Panc1 (cell line): ENCODE measurements around the gene RBMS3. TPM values are rescaled to one million over a fixed set of nuclear protein-coding genes. Genes with fewer than 3 reads are reported as not detected.

Experiments used
- ATAC-seq: fragments of 200-7000 bp; cut with Tn5 transposase; 2 replicates; pipeline ENCODE4 v1.9.1; 2020; ENCODE audit warnings: mild to moderate bottlenecking, moderate library complexity
- BruUV-seq: library from RNA; stranded (reverse); fragments of 400-500 nt; replicated peaks from 2 replicates; lab custom pipeline; 2021; lab: Mats Ljungman, UMichigan
- CTCF ChIA-PET: fragments of 300-600 bp; sonication (Branson Sonifier 250); formaldehyde crosslinking; loops from one replicate; lab custom pipeline; 2022; ENCODE audit warnings: antibody characterized with exemption; lab: Charles Lee
- POLR2A ChIA-PET: fragments of 300-600 bp; sonication (Branson Sonifier 250); formaldehyde crosslinking; loops from one replicate; lab custom pipeline; 2022; ENCODE audit warnings: antibody characterized with exemption; lab: Charles Lee
- DNase-seq: peaks from one replicate; pipeline ENCODE4 v3.0.0-alpha.2; 2010; ENCODE audit warnings: low read depth, low spot score
- H3K27ac ChIP-seq: 2 replicates; pipeline ENCODE4 v1.5.1; 2011; ENCODE audit warnings: mild to moderate bottlenecking, low read length, inconsistent platforms
- H3K27me3 ChIP-seq: fragments of 200-500 bp; sonication (Bioruptor generic); 2 replicates; pipeline ENCODE4 v1.6.0; 2014; ENCODE audit warnings: low read length, inconsistent platforms; ENCODE audit not compliant: control insufficient read depth, insufficient read depth
- H3K36me3 ChIP-seq: fragments of 200-500 bp; sonication (Bioruptor generic); 2 replicates; pipeline ENCODE4 v1.5.1; 2014; ENCODE audit warnings: inconsistent platforms, mild to moderate bottlenecking, low read length, moderate library complexity; ENCODE audit not compliant: control insufficient read depth, insufficient read depth
- H3K4me1 ChIP-seq: 2 replicates; pipeline ENCODE4 v1.5.1; 2011; ENCODE audit warnings: inconsistent platforms, mild to moderate bottlenecking, low read length, moderate library complexity; ENCODE audit not compliant: control insufficient read depth, insufficient read depth
- H3K4me3 ChIP-seq, 2 experiments: 2 replicates each; pipeline ENCODE4 v1.5.1; 2011 to 2012; ENCODE audit warnings: low read depth in 2 of 2, low read length in 2 of 2, mild to moderate bottlenecking in 2 of 2, inconsistent platforms in 1 of 2, moderate library complexity in 1 of 2
- H3K9me3 ChIP-seq: fragments of 200-500 bp; sonication (Bioruptor generic); 2 replicates; pipeline ENCODE4 v1.5.1; 2014; ENCODE audit warnings: low read depth, mild to moderate bottlenecking, inconsistent platforms, low read length, moderate library complexity; ENCODE audit not compliant: control insufficient read depth, insufficient read depth
- POLR2AphosphoS5 ChIP-seq: IDR thresholded peaks from 2 replicates; pipeline ENCODE4 v1.6.1; 2012; ENCODE audit warnings: mild to moderate bottlenecking, low read depth, low read length, moderate library complexity
- SIN3A ChIP-seq: IDR thresholded peaks from 2 replicates; pipeline ENCODE4 v1.6.1; 2012; ENCODE audit warnings: low read depth, mild to moderate bottlenecking, low read length, moderate library complexity, borderline replicate concordance; ENCODE audit not compliant: insufficient read depth
- TCF7L2 ChIP-seq: IDR thresholded peaks from 2 replicates; pipeline ENCODE4 v1.6.1; 2011; ENCODE audit warnings: mild to moderate bottlenecking, low read depth, low read length, inconsistent platforms
- in situ Hi-C: cut with HindIII; loops from 2 replicates; pipeline ENCODE4 v1.10.0; 2016; ENCODE audit warnings: low sequenced_read_pairs, low pct_unique_long_range_greater_than_20kb
- intact Hi-C: fragments of 100-400 bp; cut with micrococcal nuclease; formaldehyde crosslinking; loops from one replicate; pipeline ENCODE4 v1.10.0; 2022; ENCODE audit not compliant: unreplicated experiment
- total RNA-seq: library from RNA; stranded (reverse); gene quantifications from one replicate; pipeline ENCODE4 v1.2.1, GENCODE V29; 2021; ENCODE audit not compliant: unreplicated experiment
- TF ChIP-seq, protein P1 (sequence below): fragments of 450-650 bp; IDR thresholded peaks from 2 replicates; pipeline ENCODE4 v1.5.1; 2017; ENCODE audit warnings: mild to moderate bottlenecking
- TF ChIP-seq, protein P2 (sequence below), 2 experiments: IDR thresholded peaks; 2 replicates each; pipeline ENCODE4 v1.6.1; 2011 to 2012; ENCODE audit warnings: low read depth in 2 of 2, control low read depth in 1 of 2, low read length in 1 of 2, mild to moderate bottlenecking in 1 of 2, moderate library complexity in 1 of 2; ENCODE audit not compliant: insufficient read depth in 1 of 2

The RBMS3 gene
- total RNA-seq, 1 experiment from 2014 or later: 1.1 TPM

DNA sequence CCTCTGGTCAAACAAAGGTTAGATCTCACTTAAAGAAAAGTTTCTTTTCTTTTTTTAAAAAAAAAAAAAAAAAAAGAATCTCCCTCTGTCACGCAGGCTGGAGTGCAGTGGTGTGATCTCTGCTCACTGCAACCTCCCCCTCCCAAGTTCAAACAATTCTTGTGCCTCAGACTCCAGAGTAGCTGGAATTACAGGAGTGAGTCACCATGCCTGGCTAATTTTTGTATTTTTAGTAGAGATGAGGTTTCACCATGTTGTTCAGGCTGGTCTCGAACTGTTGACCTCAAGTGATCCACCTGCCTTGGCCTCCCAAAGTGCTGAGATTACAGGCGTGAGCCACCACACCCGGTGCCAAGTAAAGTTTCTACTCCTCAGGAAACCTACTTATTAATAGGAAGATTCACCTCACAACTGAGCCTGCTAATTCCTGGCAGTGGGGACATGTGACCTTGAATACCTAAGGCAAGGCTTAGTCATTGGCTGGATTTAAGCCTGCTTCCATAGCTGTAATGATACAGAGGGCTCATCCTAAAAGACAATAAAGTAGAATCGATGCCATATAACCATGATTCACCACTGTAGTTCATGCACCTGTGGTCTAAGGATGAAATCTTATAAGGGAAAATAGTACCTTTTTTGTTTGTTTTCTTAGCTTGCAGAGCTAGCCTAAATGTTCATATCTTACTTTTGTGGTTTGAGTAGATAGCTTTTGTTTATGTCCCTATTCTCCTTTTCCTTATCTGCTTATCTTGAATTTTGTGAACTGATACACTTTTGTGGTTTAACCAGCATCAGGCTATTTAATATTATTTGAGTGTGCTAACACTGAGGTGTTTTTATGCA, 24.8 kb upstream of the RBMS3 start:
- no peaks in the 10 kb centered on the region for H3K27me3 ChIP-seq
- ATAC-seq (no peak), DNase-seq (no peak)
- no peak for TF ChIP-seq POLR2AphosphoS5
- no peak for TF ChIP-seq SIN3A
- TF ChIP-seq, protein P1, sequence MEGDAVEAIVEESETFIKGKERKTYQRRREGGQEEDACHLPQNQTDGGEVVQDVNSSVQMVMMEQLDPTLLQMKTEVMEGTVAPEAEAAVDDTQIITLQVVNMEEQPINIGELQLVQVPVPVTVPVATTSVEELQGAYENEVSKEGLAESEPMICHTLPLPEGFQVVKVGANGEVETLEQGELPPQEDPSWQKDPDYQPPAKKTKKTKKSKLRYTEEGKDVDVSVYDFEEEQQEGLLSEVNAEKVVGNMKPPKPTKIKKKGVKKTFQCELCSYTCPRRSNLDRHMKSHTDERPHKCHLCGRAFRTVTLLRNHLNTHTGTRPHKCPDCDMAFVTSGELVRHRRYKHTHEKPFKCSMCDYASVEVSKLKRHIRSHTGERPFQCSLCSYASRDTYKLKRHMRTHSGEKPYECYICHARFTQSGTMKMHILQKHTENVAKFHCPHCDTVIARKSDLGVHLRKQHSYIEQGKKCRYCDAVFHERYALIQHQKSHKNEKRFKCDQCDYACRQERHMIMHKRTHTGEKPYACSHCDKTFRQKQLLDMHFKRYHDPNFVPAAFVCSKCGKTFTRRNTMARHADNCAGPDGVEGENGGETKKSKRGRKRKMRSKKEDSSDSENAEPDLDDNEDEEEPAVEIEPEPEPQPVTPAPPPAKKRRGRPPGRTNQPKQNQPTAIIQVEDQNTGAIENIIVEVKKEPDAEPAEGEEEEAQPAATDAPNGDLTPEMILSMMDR: no peak
- TF ChIP-seq TCF7L2: no peak
- TF ChIP-seq, protein P2, sequence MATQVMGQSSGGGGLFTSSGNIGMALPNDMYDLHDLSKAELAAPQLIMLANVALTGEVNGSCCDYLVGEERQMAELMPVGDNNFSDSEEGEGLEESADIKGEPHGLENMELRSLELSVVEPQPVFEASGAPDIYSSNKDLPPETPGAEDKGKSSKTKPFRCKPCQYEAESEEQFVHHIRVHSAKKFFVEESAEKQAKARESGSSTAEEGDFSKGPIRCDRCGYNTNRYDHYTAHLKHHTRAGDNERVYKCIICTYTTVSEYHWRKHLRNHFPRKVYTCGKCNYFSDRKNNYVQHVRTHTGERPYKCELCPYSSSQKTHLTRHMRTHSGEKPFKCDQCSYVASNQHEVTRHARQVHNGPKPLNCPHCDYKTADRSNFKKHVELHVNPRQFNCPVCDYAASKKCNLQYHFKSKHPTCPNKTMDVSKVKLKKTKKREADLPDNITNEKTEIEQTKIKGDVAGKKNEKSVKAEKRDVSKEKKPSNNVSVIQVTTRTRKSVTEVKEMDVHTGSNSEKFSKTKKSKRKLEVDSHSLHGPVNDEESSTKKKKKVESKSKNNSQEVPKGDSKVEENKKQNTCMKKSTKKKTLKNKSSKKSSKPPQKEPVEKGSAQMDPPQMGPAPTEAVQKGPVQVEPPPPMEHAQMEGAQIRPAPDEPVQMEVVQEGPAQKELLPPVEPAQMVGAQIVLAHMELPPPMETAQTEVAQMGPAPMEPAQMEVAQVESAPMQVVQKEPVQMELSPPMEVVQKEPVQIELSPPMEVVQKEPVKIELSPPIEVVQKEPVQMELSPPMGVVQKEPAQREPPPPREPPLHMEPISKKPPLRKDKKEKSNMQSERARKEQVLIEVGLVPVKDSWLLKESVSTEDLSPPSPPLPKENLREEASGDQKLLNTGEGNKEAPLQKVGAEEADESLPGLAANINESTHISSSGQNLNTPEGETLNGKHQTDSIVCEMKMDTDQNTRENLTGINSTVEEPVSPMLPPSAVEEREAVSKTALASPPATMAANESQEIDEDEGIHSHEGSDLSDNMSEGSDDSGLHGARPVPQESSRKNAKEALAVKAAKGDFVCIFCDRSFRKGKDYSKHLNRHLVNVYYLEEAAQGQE (IDR thresholded peaks at IDR 0.05; ENCODE audit: insufficient read depth in 1 of 2, low read depth in 2 of 2, low read length in 1 of 2): no peak
- H3K9me3 ChIP-seq: no peaks in the 10 kb centered on the region
- no peaks in the 10 kb centered on the region for H3K36me3 ChIP-seq
- H3K4me1 ChIP-seq: no peaks in the 10 kb centered on the region
- no TSS peak for BruUV-seq
- ChIA-PET CTCF (no interaction called here), POLR2A (no interaction called here)
- H3K27ac ChIP-seq: no peak overlapping the region
- intact Hi-C loops (no loop called here), in situ Hi-C loops (no loop called here)
- no peak overlapping the region for H3K4me3 ChIP-seq

DNA sequence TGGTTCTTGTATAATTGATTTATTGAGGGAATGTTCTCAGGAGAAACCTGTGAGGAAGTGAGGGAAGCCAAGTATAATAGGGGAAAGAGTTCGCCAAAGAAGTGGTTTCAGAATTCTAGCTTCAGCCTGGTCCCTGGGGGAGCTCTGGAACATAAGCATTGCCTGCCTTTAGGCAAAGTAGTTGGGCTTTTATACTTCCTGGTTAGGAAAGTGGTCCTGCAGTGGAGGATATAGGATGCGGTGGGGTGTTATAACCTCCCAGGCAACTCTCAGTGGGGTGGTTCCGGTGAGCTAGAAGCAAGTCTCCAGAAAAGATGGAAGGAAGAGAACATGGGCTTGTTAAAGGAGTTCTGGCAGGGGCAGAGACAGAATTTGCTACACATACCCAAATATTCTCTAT, 22.7 kb upstream of the RBMS3 start:
- DNase-seq (no peak), ATAC-seq (no peak)
- BruUV-seq: no TSS peak
- CTCF ChIA-PET: no interaction called here
- Histone ChIP-seq H3K27me3 (no peaks in the 10 kb centered on the region), H3K27ac (no peak overlapping the region), H3K4me3 (no peak overlapping the region), H3K36me3 (no peaks in the 10 kb centered on the region), H3K9me3 (no peaks in the 10 kb centered on the region), H3K4me1 (no peaks in the 10 kb centered on the region)
- POLR2A ChIA-PET: no interaction called here
- in situ Hi-C loops (no loop called here), intact Hi-C loops (no loop called here)
- TF ChIP-seq SIN3A (no peak), POLR2AphosphoS5 (no peak), TCF7L2 (no peak)
- TF ChIP-seq, protein P1: no peak
- TF ChIP-seq, protein P2 (IDR thresholded peaks at IDR 0.05; ENCODE audit: insufficient read depth in 1 of 2, low read depth in 2 of 2, low read length in 1 of 2): no peak
